HL-60 (cell line): ENCODE data around the gene NRDC.

ENCODE experiments used
- DNase-seq, 2 experiments: peaks; one replicate each; pipeline ENCODE4 v3.0.0-alpha.2; 2010 to 2020; ENCODE audit warnings: low read depth in 1 of 2, low spot score in 1 of 2
- H3K27ac ChIP-seq: fragments of 250-450 bp; sonication (Bioruptor Pico); replicated peaks from 2 replicates; pipeline ENCODE4 v1.5.1; 2020; ENCODE audit warnings: mild to moderate bottlenecking, moderate library complexity
- H3K27me3 ChIP-seq: fragments of 250-450 bp; sonication (Bioruptor Pico); 2 replicates; pipeline ENCODE4 v1.5.1; 2021; ENCODE audit warnings: mild to moderate bottlenecking, moderate library complexity; ENCODE audit not compliant: insufficient read depth, poor library complexity, severe bottlenecking
- H3K4me3 ChIP-seq: replicated peaks from 2 replicates; pipeline ENCODE4 v1.5.1; 2011; ENCODE audit warnings: mild to moderate bottlenecking, control low read depth, low read length; ENCODE audit not compliant: insufficient read depth
- CTCF ChIP-seq: IDR thresholded peaks from one replicate; pipeline ENCODE4 v1.5.1; 2011; ENCODE audit warnings: low read length, control low read depth, inconsistent platforms; ENCODE audit not compliant: insufficient read depth
- GABPA ChIP-seq: IDR thresholded peaks from 2 replicates; pipeline ENCODE4 v1.6.1; 2012; ENCODE audit warnings: low read depth
- POLR2AphosphoS5 ChIP-seq: IDR thresholded peaks from 2 replicates; pipeline ENCODE4 v1.6.1; 2012; ENCODE audit warnings: low read depth
- REST ChIP-seq: IDR thresholded peaks from 2 replicates; pipeline ENCODE4 v1.6.1; 2012; ENCODE audit warnings: low read depth; ENCODE audit not compliant: insufficient replicate concordance
- SPI1 ChIP-seq: IDR thresholded peaks from 2 replicates; pipeline ENCODE4 v1.6.1; 2012; ENCODE audit warnings: low read depth, mild to moderate bottlenecking, borderline replicate concordance

NRDC gene

GRCh38 chr1:51863384-51863783 is 15.1 kb downstream of the NRDC start:
- no peak for DNase-seq
- no peaks in the 10 kb centered on the region for H3K27me3 ChIP-seq
- no peak overlapping the region for H3K4me3 ChIP-seq
- H3K27ac ChIP-seq, result no peak overlapping the region
- no peak for TF ChIP-seq SPI1
- TF ChIP-seq REST, result no peak
- no peak for TF ChIP-seq CTCF
- TF ChIP-seq POLR2AphosphoS5, result no peak
- no peak for TF ChIP-seq GABPA

- TF ChIP-seq SPI1, result no peak
- TF ChIP-seq GABPA, result no peak
- no peak for TF ChIP-seq CTCF
- TF ChIP-seq POLR2AphosphoS5, result no peak
- TF ChIP-seq REST, result no peak
- no peak overlapping the region for H3K27ac ChIP-seq
- DNase-seq, result no peak
- no peaks in the 10 kb centered on the region for H3K27me3 ChIP-seq
- H3K4me3 ChIP-seq, result no peak overlapping the region
Measured at GRCh38 chr1:51861669-51862068, 16.9 kb downstream of the NRDC start.

- TF ChIP-seq GABPA, result no peak
- TF ChIP-seq POLR2AphosphoS5, result no peak
- no peak for TF ChIP-seq CTCF
- TF ChIP-seq REST, result no peak
- no peak for TF ChIP-seq SPI1
- H3K4me3 ChIP-seq, result no peak overlapping the region
- H3K27me3 ChIP-seq, result no peaks in the 10 kb centered on the region
- DNase-seq, result no peak
- H3K27ac ChIP-seq, result no peak overlapping the region
Measured at GRCh38 chr1:51859735-51860134, 18.8 kb downstream of the NRDC start.
